ENCODE measurements around the gene MTHFD1.

DNA sequence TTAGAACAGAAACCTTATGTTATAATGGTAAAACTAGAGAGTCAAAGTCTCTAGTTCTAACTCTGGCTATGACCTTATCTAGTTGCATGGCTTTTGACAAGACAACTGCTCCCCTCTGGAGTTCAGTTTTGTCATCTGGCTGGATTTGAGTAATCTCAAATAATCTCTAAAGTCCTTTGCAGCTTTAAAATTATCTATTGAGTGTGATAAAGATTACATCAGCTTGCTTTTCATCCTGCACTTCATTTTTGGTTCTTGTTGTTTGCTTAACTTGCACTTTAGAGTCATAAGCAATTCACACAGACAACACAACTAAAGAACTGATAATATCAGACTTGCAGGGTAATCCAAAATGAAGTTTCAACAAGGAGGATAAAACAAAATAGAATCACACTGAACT, 79.4 kb downstream of the MTHFD1 start:
- TF ChIP-seq, protein P1, sequence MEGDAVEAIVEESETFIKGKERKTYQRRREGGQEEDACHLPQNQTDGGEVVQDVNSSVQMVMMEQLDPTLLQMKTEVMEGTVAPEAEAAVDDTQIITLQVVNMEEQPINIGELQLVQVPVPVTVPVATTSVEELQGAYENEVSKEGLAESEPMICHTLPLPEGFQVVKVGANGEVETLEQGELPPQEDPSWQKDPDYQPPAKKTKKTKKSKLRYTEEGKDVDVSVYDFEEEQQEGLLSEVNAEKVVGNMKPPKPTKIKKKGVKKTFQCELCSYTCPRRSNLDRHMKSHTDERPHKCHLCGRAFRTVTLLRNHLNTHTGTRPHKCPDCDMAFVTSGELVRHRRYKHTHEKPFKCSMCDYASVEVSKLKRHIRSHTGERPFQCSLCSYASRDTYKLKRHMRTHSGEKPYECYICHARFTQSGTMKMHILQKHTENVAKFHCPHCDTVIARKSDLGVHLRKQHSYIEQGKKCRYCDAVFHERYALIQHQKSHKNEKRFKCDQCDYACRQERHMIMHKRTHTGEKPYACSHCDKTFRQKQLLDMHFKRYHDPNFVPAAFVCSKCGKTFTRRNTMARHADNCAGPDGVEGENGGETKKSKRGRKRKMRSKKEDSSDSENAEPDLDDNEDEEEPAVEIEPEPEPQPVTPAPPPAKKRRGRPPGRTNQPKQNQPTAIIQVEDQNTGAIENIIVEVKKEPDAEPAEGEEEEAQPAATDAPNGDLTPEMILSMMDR (IDR thresholded peaks at IDR 0.05) = no peak
- TF ChIP-seq EZH2phosphoT487 (IDR thresholded peaks at IDR 0.05) = no peak

All from neural progenitor cell (in vitro differentiated cells).